Measurements from ENCODE around the gene N4BP2L1.

The N4BP2L1 gene

GRCh38 chr13:32427852-32428580 is at the start of gene N4BP2L1:
Gene N4BP2L1 (minus strand): TSS chr13:32428130. CDS start chr13:32428082, 48 bp downstream.
- peak within 1 kb of the TSS; percentile 72 for H3K4me3 ChIP-seq (ENCODE audit: low read length)
- no peak for TF ChIP-seq ZNF274 (IDR thresholded peaks at IDR 0.05; ENCODE audit: low read depth, low read length)

GRCh38 chr13:32476892-32477291 is 49.0 kb upstream of the N4BP2L1 start:
- TF ChIP-seq ZNF274 (IDR thresholded peaks at IDR 0.05; ENCODE audit: low read depth, low read length) = no peak
- H3K4me3 ChIP-seq (ENCODE audit: low read length) = no peak overlapping the region

- TF ChIP-seq ZNF274 (IDR thresholded peaks at IDR 0.05; ENCODE audit: low read depth, low read length) = no peak
These were observed 48.2 kb upstream of the N4BP2L1 start for GRCh38 chr13:32476021-32476731.

GRCh38 chr13:32474999-32475792 is 47.3 kb upstream of the N4BP2L1 start:
- no peak for TF ChIP-seq ZNF274 (IDR thresholded peaks at IDR 0.05; ENCODE audit: low read depth, low read length)
- H3K4me3 ChIP-seq (ENCODE audit: low read length) = no peak overlapping the region

More at GRCh38 chr13:32476021-32476731, 48.2 kb upstream of the N4BP2L1 start:
- no peak overlapping the region for H3K4me3 ChIP-seq (ENCODE audit: low read length)

- no peak for TF ChIP-seq ZNF274 (IDR thresholded peaks at IDR 0.05; ENCODE audit: low read depth, low read length)
- H3K4me3 ChIP-seq (ENCODE audit: low read length) = no peak overlapping the region
These were observed 45.7 kb upstream of the N4BP2L1 start for GRCh38 chr13:32473650-32474049.

GRCh38 chr13:32472194-32472621 is 44.3 kb upstream of the N4BP2L1 start:
- TF ChIP-seq ZNF274 (IDR thresholded peaks at IDR 0.05; ENCODE audit: low read depth, low read length) = no peak
- no peak overlapping the region; the same call in 1 of the 2 replicates for H3K4me3 ChIP-seq (ENCODE audit: low read length)

- H3K4me3 ChIP-seq (ENCODE audit: low read length) = no peak overlapping the region
- no peak for TF ChIP-seq ZNF274 (IDR thresholded peaks at IDR 0.05; ENCODE audit: low read depth, low read length)
These were observed 43.4 kb upstream of the N4BP2L1 start for GRCh38 chr13:32471187-32471922.

- no peak for TF ChIP-seq ZNF274 (IDR thresholded peaks at IDR 0.05; ENCODE audit: low read depth, low read length)
These were observed 40.7 kb upstream of the N4BP2L1 start for GRCh38 chr13:32468502-32469142.

GRCh38 chr13:32456591-32456990 is 28.7 kb upstream of the N4BP2L1 start:
- TF ChIP-seq ZNF274 (IDR thresholded peaks at IDR 0.05; ENCODE audit: low read depth, low read length) = no peak

More at GRCh38 chr13:32468502-32469142, 40.7 kb upstream of the N4BP2L1 start:
- H3K4me3 ChIP-seq (ENCODE audit: low read length) = no peak overlapping the region

GRCh38 chr13:32455594-32455903 is 27.6 kb upstream of the N4BP2L1 start:
- H3K4me3 ChIP-seq (ENCODE audit: low read length) = no peak overlapping the region
- TF ChIP-seq ZNF274 (IDR thresholded peaks at IDR 0.05; ENCODE audit: low read depth, low read length) = no peak

More at GRCh38 chr13:32456591-32456990, 28.7 kb upstream of the N4BP2L1 start:
- no peak overlapping the region for H3K4me3 ChIP-seq (ENCODE audit: low read length)

- no peak for TF ChIP-seq ZNF274 (IDR thresholded peaks at IDR 0.05; ENCODE audit: low read depth, low read length)
- no peak overlapping the region for H3K4me3 ChIP-seq (ENCODE audit: low read length)
These were observed 27.1 kb upstream of the N4BP2L1 start for GRCh38 chr13:32454886-32455593.

GRCh38 chr13:32453981-32454380 is 26.1 kb upstream of the N4BP2L1 start:
- H3K4me3 ChIP-seq (ENCODE audit: low read length) = no peak overlapping the region
- no peak for TF ChIP-seq ZNF274 (IDR thresholded peaks at IDR 0.05; ENCODE audit: low read depth, low read length)

GRCh38 chr13:32448972-32449371 is 21.0 kb upstream of the N4BP2L1 start:
- H3K4me3 ChIP-seq (ENCODE audit: low read length) = no peak overlapping the region
- no peak for TF ChIP-seq ZNF274 (IDR thresholded peaks at IDR 0.05; ENCODE audit: low read depth, low read length)

Data from GM08714 (cell line).